Panc1 (cell line): ENCODE results near the gene PXN. TPM values are rescaled to one million over a fixed set of nuclear protein-coding genes. Genes with fewer than 3 reads are reported as not detected.
"Not testable (repeated sequence)": the region's sequence is repeated elsewhere in the genome, so short reads cannot be mapped to it uniquely, and the experiment has no call there.

Experiments
- ATAC-seq: fragments of 200-7000 bp; cut with Tn5 transposase; 2 replicates; pipeline ENCODE4 v1.9.1; 2020; ENCODE audit warnings: mild to moderate bottlenecking, moderate library complexity
- BruUV-seq: library from RNA; stranded (reverse); fragments of 400-500 nt; replicated peaks from 2 replicates; lab custom pipeline; 2021; lab: Mats Ljungman, UMichigan
- CTCF ChIA-PET: fragments of 300-600 bp; sonication (Branson Sonifier 250); formaldehyde crosslinking; loops from one replicate; lab custom pipeline; 2022; ENCODE audit warnings: antibody characterized with exemption; lab: Charles Lee
- POLR2A ChIA-PET: fragments of 300-600 bp; sonication (Branson Sonifier 250); formaldehyde crosslinking; loops from one replicate; lab custom pipeline; 2022; ENCODE audit warnings: antibody characterized with exemption; lab: Charles Lee
- DNase-seq: peaks from one replicate; pipeline ENCODE4 v3.0.0-alpha.2; 2010; ENCODE audit warnings: low read depth, low spot score
- H3K27ac ChIP-seq: 2 replicates; pipeline ENCODE4 v1.5.1; 2011; ENCODE audit warnings: mild to moderate bottlenecking, low read length, inconsistent platforms
- H3K27me3 ChIP-seq: fragments of 200-500 bp; sonication (Bioruptor generic); 2 replicates; pipeline ENCODE4 v1.6.0; 2014; ENCODE audit warnings: low read length, inconsistent platforms; ENCODE audit not compliant: control insufficient read depth, insufficient read depth
- H3K36me3 ChIP-seq: fragments of 200-500 bp; sonication (Bioruptor generic); 2 replicates; pipeline ENCODE4 v1.5.1; 2014; ENCODE audit warnings: inconsistent platforms, mild to moderate bottlenecking, low read length, moderate library complexity; ENCODE audit not compliant: control insufficient read depth, insufficient read depth
- H3K4me1 ChIP-seq: 2 replicates; pipeline ENCODE4 v1.5.1; 2011; ENCODE audit warnings: inconsistent platforms, mild to moderate bottlenecking, low read length, moderate library complexity; ENCODE audit not compliant: control insufficient read depth, insufficient read depth
- H3K4me3 ChIP-seq, 2 experiments: 2 replicates each; pipeline ENCODE4 v1.5.1; 2011 to 2012; ENCODE audit warnings: low read depth in 2 of 2, low read length in 2 of 2, mild to moderate bottlenecking in 2 of 2, inconsistent platforms in 1 of 2, moderate library complexity in 1 of 2
- H3K9me3 ChIP-seq: fragments of 200-500 bp; sonication (Bioruptor generic); 2 replicates; pipeline ENCODE4 v1.5.1; 2014; ENCODE audit warnings: low read depth, mild to moderate bottlenecking, inconsistent platforms, low read length, moderate library complexity; ENCODE audit not compliant: control insufficient read depth, insufficient read depth
- POLR2AphosphoS5 ChIP-seq: IDR thresholded peaks from 2 replicates; pipeline ENCODE4 v1.6.1; 2012; ENCODE audit warnings: mild to moderate bottlenecking, low read depth, low read length, moderate library complexity
- SIN3A ChIP-seq: IDR thresholded peaks from 2 replicates; pipeline ENCODE4 v1.6.1; 2012; ENCODE audit warnings: low read depth, mild to moderate bottlenecking, low read length, moderate library complexity, borderline replicate concordance; ENCODE audit not compliant: insufficient read depth
- TCF7L2 ChIP-seq: IDR thresholded peaks from 2 replicates; pipeline ENCODE4 v1.6.1; 2011; ENCODE audit warnings: mild to moderate bottlenecking, low read depth, low read length, inconsistent platforms
- in situ Hi-C: cut with HindIII; loops from 2 replicates; pipeline ENCODE4 v1.10.0; 2016; ENCODE audit warnings: low sequenced_read_pairs, low pct_unique_long_range_greater_than_20kb
- intact Hi-C: fragments of 100-400 bp; cut with micrococcal nuclease; formaldehyde crosslinking; loops from one replicate; pipeline ENCODE4 v1.10.0; 2022; ENCODE audit not compliant: unreplicated experiment
- total RNA-seq: library from RNA; stranded (reverse); gene quantifications from one replicate; pipeline ENCODE4 v1.2.1, GENCODE V29; 2021; ENCODE audit not compliant: unreplicated experiment
- TF ChIP-seq, protein P1 (sequence below): fragments of 450-650 bp; IDR thresholded peaks from 2 replicates; pipeline ENCODE4 v1.5.1; 2017; ENCODE audit warnings: mild to moderate bottlenecking
- TF ChIP-seq, protein P2 (sequence below), 2 experiments: IDR thresholded peaks; 2 replicates each; pipeline ENCODE4 v1.6.1; 2011 to 2012; ENCODE audit warnings: low read depth in 2 of 2, control low read depth in 1 of 2, low read length in 1 of 2, mild to moderate bottlenecking in 1 of 2, moderate library complexity in 1 of 2; ENCODE audit not compliant: insufficient read depth in 1 of 2

Gene PXN
- total RNA-seq, 1 experiment from 2014 or later, result 484 TPM

DNA sequence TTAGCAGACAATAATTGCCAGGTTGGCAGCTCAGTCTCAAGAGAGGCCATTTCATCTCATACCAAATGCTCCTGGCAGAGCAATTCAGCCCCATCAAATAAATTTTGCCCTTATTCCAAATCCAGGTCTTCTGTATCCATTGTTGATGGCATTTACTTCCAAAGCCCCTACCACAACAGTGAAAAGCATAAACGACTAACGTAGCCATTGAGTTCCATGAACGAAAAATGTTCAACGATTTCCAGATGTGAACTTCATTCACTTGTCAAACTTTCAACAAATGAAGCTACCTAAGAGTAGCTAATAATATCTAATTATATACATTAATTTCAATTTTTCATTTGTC is 68.0 kb downstream of the PXN start:
- Histone ChIP-seq H3K4me1 (peaks cover 33% of the 10 kb centered on the region), H3K27me3 (no peaks in the 10 kb centered on the region), H3K4me3 (peak overlapping the region; percentile 76 to 88), H3K9me3 (no peaks in the 10 kb centered on the region), H3K36me3 (peaks cover 26% of the 10 kb centered on the region), H3K27ac (peak overlapping the region; percentile 98)
- TSS peak; percentile 38 for BruUV-seq
- DNase-seq, result no peak
- intact Hi-C loops, result no loop called here
- POLR2A ChIA-PET, result interaction anchor here (0.6 kb wide), 1 partner anchor 30 kb away, joined by 9 read pairs; no protein-coding TSS in a partner anchor
- no peak for ATAC-seq
- CTCF ChIA-PET, result no interaction called here
- in situ Hi-C loops, result no loop called here
- TF ChIP-seq SIN3A (no peak), POLR2AphosphoS5 (no peak), TCF7L2 (no peak)
- TF ChIP-seq, protein P1, sequence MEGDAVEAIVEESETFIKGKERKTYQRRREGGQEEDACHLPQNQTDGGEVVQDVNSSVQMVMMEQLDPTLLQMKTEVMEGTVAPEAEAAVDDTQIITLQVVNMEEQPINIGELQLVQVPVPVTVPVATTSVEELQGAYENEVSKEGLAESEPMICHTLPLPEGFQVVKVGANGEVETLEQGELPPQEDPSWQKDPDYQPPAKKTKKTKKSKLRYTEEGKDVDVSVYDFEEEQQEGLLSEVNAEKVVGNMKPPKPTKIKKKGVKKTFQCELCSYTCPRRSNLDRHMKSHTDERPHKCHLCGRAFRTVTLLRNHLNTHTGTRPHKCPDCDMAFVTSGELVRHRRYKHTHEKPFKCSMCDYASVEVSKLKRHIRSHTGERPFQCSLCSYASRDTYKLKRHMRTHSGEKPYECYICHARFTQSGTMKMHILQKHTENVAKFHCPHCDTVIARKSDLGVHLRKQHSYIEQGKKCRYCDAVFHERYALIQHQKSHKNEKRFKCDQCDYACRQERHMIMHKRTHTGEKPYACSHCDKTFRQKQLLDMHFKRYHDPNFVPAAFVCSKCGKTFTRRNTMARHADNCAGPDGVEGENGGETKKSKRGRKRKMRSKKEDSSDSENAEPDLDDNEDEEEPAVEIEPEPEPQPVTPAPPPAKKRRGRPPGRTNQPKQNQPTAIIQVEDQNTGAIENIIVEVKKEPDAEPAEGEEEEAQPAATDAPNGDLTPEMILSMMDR, result no peak
- TF ChIP-seq, protein P2, sequence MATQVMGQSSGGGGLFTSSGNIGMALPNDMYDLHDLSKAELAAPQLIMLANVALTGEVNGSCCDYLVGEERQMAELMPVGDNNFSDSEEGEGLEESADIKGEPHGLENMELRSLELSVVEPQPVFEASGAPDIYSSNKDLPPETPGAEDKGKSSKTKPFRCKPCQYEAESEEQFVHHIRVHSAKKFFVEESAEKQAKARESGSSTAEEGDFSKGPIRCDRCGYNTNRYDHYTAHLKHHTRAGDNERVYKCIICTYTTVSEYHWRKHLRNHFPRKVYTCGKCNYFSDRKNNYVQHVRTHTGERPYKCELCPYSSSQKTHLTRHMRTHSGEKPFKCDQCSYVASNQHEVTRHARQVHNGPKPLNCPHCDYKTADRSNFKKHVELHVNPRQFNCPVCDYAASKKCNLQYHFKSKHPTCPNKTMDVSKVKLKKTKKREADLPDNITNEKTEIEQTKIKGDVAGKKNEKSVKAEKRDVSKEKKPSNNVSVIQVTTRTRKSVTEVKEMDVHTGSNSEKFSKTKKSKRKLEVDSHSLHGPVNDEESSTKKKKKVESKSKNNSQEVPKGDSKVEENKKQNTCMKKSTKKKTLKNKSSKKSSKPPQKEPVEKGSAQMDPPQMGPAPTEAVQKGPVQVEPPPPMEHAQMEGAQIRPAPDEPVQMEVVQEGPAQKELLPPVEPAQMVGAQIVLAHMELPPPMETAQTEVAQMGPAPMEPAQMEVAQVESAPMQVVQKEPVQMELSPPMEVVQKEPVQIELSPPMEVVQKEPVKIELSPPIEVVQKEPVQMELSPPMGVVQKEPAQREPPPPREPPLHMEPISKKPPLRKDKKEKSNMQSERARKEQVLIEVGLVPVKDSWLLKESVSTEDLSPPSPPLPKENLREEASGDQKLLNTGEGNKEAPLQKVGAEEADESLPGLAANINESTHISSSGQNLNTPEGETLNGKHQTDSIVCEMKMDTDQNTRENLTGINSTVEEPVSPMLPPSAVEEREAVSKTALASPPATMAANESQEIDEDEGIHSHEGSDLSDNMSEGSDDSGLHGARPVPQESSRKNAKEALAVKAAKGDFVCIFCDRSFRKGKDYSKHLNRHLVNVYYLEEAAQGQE (IDR thresholded peaks at IDR 0.05; ENCODE audit: insufficient read depth in 1 of 2, low read depth in 2 of 2, low read length in 1 of 2), result no peak

DNA sequence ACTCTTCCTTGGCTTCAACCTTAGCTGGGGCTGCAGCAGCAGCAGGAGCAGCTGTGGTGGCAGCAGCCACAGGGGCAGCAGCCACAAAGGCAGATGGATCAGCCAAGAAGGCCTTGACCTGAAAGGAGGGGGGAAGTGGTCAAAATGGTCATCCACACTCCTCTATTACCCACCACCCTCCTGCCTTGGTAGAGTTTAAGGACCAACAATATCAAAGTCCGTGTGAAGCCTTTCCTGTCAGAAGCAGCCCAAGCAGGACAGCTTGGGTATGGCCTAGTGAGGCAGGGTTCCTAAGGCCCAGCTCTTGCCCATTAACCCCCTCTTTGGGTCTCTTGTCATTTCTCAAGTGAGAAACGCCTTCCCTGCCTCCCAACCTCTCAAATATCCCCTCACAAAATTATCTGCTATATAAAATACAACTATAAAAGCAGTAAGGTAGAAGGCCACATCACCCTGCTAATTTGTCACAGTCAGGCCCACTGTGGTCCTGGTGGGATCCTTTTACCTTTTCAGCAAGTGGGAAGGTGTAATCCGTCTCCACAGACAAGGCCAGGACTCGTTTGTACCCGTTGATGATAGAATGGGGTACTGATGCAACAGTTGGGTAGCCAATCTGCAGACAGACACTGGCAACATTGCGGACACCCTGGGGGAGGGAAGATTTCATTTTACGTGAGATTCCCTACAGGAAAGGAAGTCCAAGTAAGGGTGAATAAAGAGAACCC is 68.6 kb downstream of the PXN start:
- BruUV-seq, in situ Hi-C loops, H3K9me3 ChIP-seq, ATAC-seq, DNase-seq, H3K27me3 ChIP-seq, CTCF ChIA-PET, intact Hi-C loops: not testable (repeated sequence)
- H3K4me3 ChIP-seq, result peak overlapping the region; percentile 76 to 88
- H3K36me3 ChIP-seq, result peaks cover 28% of the 10 kb centered on the region
- H3K27ac ChIP-seq, result peak overlapping the region; percentile 98
- POLR2A ChIA-PET, result interaction anchor here (0.5 to 1.0 kb wide), 2 partner anchors 94 to 635 kb away, joined by 3 to 9 read pairs; partner anchors contain the start of gene RNU4-2
- H3K4me1 ChIP-seq, result peaks cover 31% of the 10 kb centered on the region

DNA sequence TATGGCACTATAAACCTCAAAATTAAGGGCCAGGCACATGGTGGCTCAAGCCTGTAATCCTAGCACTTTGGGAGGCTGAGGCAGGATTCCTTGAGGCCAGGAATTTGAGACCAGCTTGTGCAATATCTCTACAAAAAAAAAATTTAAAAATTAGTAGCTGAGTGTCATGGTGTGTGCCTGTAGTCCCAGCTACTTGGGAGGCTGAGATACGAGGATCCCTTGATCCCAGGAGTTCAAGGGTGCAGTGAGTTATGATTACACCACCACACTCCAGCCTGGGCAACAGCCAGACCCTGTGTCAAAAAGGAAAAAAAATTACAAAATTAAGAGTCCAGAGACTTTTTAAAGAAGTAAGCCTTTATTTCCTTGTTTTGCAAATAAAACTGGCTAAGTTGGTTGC is 69.2 kb downstream of the PXN start:
- CTCF ChIA-PET, result no interaction called here
- H3K27ac ChIP-seq, result peak overlapping the region; percentile 98

More for the DNA sequence above, 69.2 kb downstream of the PXN start:
- DNase-seq, result no peak
- TF ChIP-seq SIN3A (no peak), TCF7L2 (no peak), POLR2AphosphoS5 (no peak)
- TF ChIP-seq, protein P2 (IDR thresholded peaks at IDR 0.05; ENCODE audit: insufficient read depth in 1 of 2, low read depth in 2 of 2, low read length in 1 of 2), result no peak
- TF ChIP-seq, protein P1, result no peak
- intact Hi-C loops (no loop called here), in situ Hi-C loops (no loop called here)
- Histone ChIP-seq H3K4me1 (peaks cover 31% of the 10 kb centered on the region), H3K9me3 (no peaks in the 10 kb centered on the region), H3K36me3 (peaks cover 30% of the 10 kb centered on the region), H3K27me3 (no peaks in the 10 kb centered on the region), H3K4me3 (peak overlapping the region in 1 of 2 experiments; percentile 6; a peak in 1 of 4 replicates)
- POLR2A ChIA-PET, result interaction anchor here (0.5 to 1.0 kb wide), 3 partner anchors 95 to 636 kb away, joined by 3 to 9 read pairs (median 3); partner anchors contain the start of gene RNU4-2
- no peak for ATAC-seq
- no TSS peak for BruUV-seq
